NCI-H1436 (cell line): ENCODE measurements around the gene NAPA.

Experiments
- DNase-seq: peaks from one replicate; lab custom pipeline; 2025; lab: John Stamatoyannopoulos, UW

The NAPA gene

GRCh38 chr19:47499863-47500830, 14.7 kb downstream of the NAPA start:
- no peak for DNase-seq

DNA sequence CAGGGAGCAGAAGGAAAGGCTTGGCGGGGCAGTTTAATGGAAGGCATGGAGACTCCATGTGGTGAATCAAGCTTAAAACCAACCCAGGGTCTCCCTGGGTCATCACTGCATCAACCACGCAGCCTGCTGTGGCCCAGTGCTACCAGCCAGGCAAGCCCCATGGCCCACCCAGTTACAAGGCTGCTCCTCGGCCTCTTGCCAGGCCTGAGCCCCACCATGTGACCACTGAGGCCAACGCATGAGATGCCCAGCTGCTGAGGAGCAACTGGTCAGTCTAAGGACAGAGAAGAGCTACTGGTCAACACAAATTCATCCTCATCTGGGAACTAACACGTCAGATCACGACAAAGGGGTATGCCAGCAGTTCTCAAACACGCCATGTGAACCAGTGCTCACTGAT, 15.5 kb downstream of the NAPA start:
- no peak for DNase-seq

GRCh38 chr19:47498561-47498960, 16.3 kb downstream of the NAPA start:
- DNase-seq = no peak

DNA sequence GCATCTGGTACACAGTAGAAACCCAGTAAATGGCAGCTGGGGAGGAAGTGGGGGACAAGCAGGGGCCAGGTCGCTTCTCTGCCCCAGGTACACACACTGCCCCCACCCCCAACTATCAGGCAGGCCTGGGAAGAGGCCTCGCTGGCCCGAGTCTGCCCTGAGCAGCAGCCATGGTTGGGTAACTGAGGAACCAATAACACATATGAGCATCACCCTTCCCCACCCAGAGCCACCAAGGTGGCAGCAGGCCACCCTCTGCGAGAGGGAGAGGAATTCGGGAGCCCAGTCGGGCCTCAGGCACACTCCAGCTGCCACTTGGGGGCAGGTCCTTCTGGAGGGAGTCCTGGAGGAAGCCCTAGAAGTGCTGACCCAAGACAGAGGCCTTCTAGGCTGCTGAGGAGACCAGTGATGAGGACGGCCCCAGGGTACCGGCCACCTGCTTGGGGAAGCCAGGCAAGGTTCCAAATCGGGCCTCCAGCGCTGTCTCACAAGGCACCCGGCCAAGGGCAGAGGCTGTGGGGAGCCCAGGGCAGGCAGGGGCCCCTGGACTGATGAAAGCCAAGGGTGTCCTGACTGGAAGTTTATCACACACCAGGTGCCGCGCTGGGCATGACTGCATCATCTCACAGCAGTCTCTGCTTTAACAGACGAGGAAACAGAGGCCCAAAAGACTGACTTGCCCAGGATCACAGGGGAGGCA, 16.9 kb downstream of the NAPA start:
- DNase-seq = no peak

DNA sequence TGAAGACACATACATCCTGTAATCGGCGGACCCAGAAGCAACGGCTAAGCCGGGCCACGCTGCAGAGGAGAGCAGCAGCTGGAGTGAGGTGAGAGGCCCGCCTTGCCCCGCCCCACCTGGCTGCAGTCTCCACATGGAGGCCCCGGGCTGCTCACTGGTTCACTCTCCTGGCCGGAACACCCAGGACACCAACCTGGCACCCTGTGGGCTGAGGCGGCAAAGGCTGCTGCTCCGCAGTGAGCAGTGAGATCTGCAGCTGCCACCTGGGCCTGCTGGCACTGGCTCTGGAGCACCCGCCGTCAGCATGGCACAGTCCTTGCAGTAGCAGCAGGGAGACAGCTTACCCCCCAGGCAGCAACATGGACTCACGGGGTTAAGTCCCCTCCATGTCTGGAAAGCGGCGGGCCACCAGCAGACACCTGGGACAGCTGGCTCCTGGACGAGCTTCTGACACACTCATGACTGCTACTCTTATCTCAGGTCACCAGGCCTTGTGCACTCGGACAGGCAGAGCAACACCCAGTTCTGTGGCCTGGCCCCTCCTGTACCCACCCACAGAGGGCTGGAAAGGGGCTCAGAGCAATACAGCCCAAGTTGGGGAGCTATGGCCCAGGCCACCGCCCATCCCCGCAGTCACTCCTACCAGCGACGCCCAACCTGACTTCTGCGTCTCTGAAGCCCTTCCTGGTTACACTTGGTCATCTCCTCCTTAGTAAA, 17.7 kb downstream of the NAPA start:
- no peak for DNase-seq

- DNase-seq = peak; percentile 4
Measured at GRCh38 chr19:47495478-47496372, 19.1 kb downstream of the NAPA start.

- no peak for DNase-seq
Measured at GRCh38 chr19:47494729-47495128, 20.1 kb downstream of the NAPA start.

DNA sequence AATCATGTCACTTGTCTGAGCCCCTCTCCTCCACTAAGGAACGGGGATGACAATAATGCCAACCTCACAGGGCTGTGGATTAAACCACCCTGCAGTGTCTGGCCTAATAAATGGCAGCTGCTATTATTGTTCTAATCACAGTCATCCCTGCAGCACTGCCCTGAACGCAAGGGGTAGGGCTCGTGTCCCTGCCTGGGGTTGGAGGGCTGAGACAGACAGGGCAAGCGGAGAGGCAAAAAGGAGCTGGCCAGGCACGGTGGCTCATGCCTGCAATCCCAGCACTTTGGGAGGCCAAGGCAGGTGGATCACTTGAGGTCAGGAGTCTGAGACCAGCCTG, 20.7 kb downstream of the NAPA start:
- DNase-seq = no peak

- DNase-seq = no peak
Measured at GRCh38 chr19:47493378-47494210, 21.3 kb downstream of the NAPA start.

DNA sequence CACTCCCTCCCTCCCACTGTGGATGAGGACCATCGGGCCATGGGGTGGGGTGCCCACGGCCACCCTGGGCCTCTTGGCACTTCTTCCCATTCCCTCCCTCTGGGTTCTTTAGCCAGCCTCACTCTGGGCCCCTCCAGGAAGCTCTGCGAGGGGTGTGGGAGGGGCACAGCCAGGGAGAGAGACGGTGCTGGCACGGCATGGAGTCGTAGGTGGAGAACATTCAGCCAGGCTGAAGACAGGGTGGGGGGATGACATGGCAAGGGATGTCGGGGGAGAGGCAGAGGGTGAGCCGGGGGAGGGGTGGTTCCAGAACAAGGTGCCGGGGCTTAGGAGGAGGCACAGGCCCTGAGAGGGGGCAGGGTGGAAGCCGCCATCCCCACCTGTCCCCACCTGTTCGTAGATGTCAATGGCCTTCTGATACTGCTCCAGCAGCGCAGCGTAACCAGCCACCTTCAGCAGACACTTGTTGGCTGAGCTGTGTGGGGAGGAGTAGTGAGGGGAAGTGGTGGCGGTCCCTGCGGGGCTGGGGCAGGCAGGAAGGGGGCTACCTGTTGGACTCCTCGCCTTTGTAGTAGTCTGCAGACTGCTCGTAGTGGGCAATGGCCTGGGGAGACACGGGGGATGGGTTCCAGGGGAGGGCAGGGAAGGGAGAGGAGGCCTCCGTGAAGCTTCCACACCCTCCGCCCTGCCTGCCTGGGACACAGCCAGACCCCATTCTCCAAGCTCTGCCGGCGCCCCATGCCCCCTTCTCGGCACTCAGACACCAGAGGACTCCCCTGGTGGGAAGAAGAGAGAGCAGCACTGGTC, 22.1 kb downstream of the NAPA start:
- no peak for DNase-seq

GRCh38 chr19:47492137-47492533, 22.7 kb downstream of the NAPA start:
- DNase-seq = no peak

GRCh38 chr19:47491358-47492136, 23.3 kb downstream of the NAPA start:
- DNase-seq = no peak

GRCh38 chr19:47490847-47491246, 24.0 kb downstream of the NAPA start:
- no peak for DNase-seq

GRCh38 chr19:47490031-47490430, 24.8 kb downstream of the NAPA start:
- DNase-seq = no peak

- no peak for DNase-seq
Measured at GRCh38 chr19:47489072-47489914, 25.6 kb downstream of the NAPA start.

- no peak for DNase-seq
Measured at GRCh38 chr19:47487551-47488515, 27.0 kb downstream of the NAPA start.

DNA sequence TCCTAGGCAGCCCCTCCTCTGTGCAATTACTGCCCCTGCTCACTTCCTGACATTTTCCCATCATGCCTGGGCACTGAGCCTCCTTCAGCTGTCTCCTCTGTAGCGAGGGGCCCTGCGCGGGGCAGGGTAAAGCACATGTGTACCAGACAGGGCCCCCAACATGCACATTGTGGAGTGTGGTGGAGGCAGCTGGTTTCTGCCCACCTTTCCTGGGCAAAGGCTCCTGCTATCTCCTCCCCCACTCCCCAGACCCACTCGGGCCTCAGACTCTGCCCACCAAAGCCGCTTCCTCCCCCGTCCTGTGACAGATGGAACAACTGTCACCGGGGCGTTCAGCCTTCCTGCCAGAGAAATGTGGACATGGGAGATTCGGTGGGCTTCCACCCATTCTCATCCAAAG, 28.0 kb downstream of the NAPA start:
- DNase-seq = no peak
